Forelimb muscle (tissue), 1 donor: ENCODE measurements around the gene PIK3CA. TPM values are rescaled to one million over a fixed set of nuclear protein-coding genes. Genes with fewer than 3 reads are reported as not detected.
"Not testable (repeated sequence)": the region's sequence is repeated elsewhere in the genome, so short reads cannot be mapped to it uniquely, and the experiment has no call there.

Source experiments
- DNase-seq: peaks from one replicate; pipeline ENCODE4 v3.0.0-alpha.2; 2013; ENCODE audit warnings: low read depth
- polyA plus RNA-seq: library from polyadenylated mRNA; unstranded; fragments of 120-200 nt; gene quantifications from one replicate; pipeline ENCODE4 v1.2.1, GENCODE V29; 2013; ENCODE audit not compliant: insufficient read length

PIK3CA gene
- polyA plus RNA-seq: 22.8 TPM

- DNase-seq: peak; percentile 98
These were observed at the start of gene PIK3CA for GRCh38 chr3:179147873-179148615. TSS of gene PIK3CA (plus strand) at chr3:179148357. CDS start at chr3:179198826, 50,469 bp downstream.

GRCh38 chr3:179098388-179099077 is 49.6 kb upstream of the PIK3CA start:
- no peak for DNase-seq

- DNase-seq: no peak
These were observed 47.5 kb upstream of the PIK3CA start for GRCh38 chr3:179100652-179101051.

GRCh38 chr3:179105881-179106280 is 42.3 kb upstream of the PIK3CA start:
- DNase-seq: no peak

DNA sequence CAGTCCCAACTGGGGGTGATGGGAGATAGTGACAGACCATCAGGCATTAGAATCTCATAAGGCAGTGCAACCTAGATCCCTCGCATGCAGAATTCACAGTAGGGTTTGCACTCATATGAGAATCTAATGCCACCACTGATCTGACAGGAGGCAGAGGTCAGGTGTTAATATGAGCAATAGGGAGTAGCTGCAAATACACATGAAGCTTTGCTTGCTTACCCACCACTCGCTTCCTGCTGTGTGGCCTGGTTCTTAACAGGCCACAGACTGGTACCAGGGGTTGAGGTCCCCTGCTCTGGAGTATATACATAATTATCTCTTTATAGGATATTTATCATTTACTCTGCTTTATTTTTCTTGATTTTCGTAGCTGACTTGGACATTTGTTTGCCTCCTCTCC is 40.5 kb upstream of the PIK3CA start:
- no peak for DNase-seq

- no peak for DNase-seq
These were observed 40.1 kb upstream of the PIK3CA start for GRCh38 chr3:179108086-179108485.

- DNase-seq: no peak
These were observed 34.3 kb upstream of the PIK3CA start for GRCh38 chr3:179113903-179114302.

DNA sequence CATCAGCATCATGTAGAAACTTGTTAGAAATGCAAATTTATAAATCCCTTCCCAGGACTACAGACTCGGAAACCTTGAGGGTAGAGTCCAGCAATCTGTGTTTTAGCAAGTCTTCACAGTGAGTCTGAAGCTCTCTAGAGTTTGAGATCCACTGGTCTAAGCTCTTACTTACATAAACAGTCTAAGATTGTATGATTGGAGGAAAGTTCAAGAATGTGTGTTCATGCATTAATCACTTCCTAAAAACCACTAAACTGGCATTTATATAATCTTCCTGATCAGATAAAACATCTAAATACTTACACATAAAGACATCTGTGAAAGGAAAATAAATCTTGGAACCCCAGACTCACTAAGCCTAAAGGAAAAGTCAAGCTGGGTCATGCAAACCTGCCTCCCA is 32.7 kb upstream of the PIK3CA start:
- not testable (repeated sequence) for DNase-seq

- DNase-seq: no peak
These were observed 31.3 kb upstream of the PIK3CA start for GRCh38 chr3:179116816-179117215.

- not testable (repeated sequence) for DNase-seq
These were observed 15.8 kb upstream of the PIK3CA start for GRCh38 chr3:179132191-179132890.

- no peak for DNase-seq
These were observed 14.6 kb upstream of the PIK3CA start for GRCh38 chr3:179133575-179133974.

DNA sequence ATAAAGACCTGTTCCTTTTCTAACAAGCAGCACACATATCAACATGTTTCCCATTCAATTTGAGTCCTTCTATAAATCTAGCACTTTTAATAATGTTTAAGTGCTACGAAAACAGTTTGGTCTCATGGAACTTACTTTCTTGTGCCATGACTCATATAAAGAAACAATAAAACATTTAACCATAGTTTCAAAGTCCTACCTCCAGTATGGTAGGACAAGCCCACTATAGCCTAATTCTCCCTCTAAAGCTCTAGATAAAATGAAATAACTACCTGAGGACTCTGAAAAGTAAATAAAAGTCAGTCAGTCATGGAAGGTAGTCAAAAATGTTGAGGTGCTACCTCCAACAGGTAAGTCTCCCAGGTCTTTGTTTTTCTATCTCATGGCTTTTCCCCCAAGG is 12.0 kb upstream of the PIK3CA start:
- no peak for DNase-seq

GRCh38 chr3:179141890-179142289 is 6.3 kb upstream of the PIK3CA start:
- no peak for DNase-seq

DNA sequence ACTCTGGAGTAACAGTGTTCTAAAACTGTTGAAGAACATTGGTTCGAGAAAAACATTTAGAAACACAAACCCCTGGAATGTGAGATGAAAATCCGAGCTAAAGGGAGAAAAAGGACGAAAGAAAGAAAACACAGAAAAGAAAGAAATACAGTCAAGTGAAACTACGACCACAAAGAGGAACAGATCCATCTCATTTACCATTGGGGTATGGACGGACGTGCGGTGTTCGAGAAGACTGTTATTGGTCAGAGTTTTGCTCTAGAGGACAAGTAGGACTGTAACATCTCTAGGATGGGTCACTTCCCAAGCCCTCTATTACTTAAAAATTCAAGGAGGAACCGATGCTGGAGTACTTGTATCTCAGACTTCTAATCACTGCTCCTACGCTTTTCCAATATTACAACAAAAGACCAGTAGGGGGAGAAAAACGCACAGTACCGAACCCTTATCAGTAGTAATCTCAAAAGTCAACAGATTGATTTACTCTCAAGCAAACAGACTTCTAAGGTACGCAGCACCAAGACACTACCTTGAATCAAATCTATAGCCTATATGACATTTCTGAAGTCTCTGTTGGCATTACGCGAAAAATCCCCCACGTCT is 1.1 kb upstream of the PIK3CA start:
- DNase-seq: peak; percentile 65

GRCh38 chr3:179147514-179147872 is 664 bp upstream of the PIK3CA start:
- DNase-seq: no peak

GRCh38 chr3:179148616-179149405 is 654 bp downstream of the PIK3CA start:
- DNase-seq: no peak

GRCh38 chr3:179149406-179149867 is 1.3 kb downstream of the PIK3CA start:
- DNase-seq: no peak

DNA sequence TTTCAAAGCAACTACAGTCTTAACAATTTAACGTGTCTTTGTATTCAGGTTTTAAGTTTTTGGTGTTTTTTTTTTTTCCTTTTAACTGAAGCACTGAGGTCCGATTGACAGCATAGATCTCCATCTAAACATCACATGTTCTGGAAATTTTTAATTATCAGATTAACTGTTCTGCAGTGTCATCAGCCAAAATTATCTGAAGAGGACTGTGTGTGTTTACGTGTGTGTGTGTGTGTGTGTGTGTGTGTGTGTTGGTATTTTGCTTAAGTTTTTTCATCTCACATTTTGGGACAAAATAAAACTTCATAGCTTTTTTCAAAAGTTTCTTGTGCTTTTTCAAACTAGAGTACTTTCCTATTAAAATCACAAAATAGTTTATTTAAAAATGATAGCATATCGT is 1.8 kb downstream of the PIK3CA start:
- no peak for DNase-seq

DNA sequence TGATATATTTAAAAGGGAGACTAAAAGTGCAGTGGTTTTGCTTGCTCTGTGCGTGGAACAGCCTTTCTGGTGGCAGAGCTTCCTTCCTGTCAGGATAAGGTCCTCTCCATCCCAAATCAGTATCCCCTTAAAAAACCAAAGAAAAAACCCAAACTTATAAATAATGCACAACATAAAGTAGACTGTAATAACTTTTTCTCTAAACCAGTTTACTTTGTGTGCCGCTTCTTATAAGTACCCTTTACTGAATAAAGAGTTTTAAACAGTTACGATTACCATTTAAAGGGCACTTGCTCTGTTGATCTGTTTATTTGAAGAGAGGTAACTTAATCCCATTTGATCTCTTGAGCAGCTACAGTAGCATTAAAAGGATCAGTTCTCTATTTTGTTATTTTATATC is 2.5 kb downstream of the PIK3CA start:
- no peak for DNase-seq

GRCh38 chr3:179151474-179151873 is 3.3 kb downstream of the PIK3CA start:
- DNase-seq: no peak

DNA sequence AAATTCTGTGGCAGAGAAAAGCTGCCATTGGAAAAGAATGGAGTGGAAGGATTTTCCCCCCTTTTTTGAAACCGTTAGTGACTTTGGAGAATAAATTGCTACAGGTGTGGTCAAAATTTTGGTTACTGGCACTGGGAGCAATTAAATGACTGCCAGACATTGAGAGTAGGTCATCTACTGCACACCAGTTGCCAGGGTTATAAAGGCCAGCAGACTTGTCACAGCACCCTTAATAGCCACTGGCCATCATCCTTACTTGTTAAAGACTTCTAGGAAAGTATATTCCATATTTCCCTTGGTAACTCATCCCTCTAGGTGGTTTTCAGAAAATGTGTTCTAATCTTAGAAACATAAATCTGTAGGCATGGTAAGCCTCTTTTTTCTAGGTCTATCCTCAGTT is 8.0 kb downstream of the PIK3CA start:
- no peak for DNase-seq
